DOHH2 (cell line): ENCODE measurements around the gene UNC50.

Experiments
- CTCF ChIP-seq: fragments of 200-600 bp; sonication (generic); IDR thresholded peaks from one replicate; pipeline ENCODE4 v1.5.1; 2014; ENCODE audit warnings: antibody characterized with exemption, mild to moderate bottlenecking, low read depth, low read length; ENCODE audit not compliant: poor library complexity, severe bottlenecking
- EZH2phosphoT487 ChIP-seq: fragments of 200-600 bp; sonication (generic); IDR thresholded peaks from 2 replicates; pipeline ENCODE4 v1.6.1; 2017; ENCODE audit warnings: borderline replicate concordance, mild to moderate bottlenecking, antibody characterized with exemption, low read length, moderate library complexity, mixed read lengths

- no peak for TF ChIP-seq CTCF
- TF ChIP-seq EZH2phosphoT487: no peak
These were observed 29.2 kb downstream of the UNC50 start for GRCh38 chr2:98637401-98638147.
